Measurements from ENCODE around the gene CNTN4. TPM values are rescaled to one million over a fixed set of nuclear protein-coding genes. Genes with fewer than 3 reads are reported as not detected.

The CNTN4 gene
- polyA plus RNA-seq, 4 donors = 0.27 to 6.5 (median 2.6) TPM; not detected in 1

GRCh38 chr3:2458816-2459215, 360.1 kb downstream of the CNTN4 start:
- no peak overlapping the region for H3K4me3 ChIP-seq (ENCODE audit: low read depth in 1 of 3, low read length in 3 of 3)
- H3K27ac ChIP-seq (ENCODE audit: low read depth in 1 of 3, low read length in 2 of 3) = no peak overlapping the region
- 79 to 88% (median 84%) methylated on average over 2 of the region's 2 CpGs for WGBS, 3 donors
- H3K4me1 ChIP-seq (ENCODE audit: control insufficient read depth in 3 of 3, insufficient read depth in 2 of 3, low read depth in 1 of 3, low read length in 2 of 3) = no peaks in the 10 kb centered on the region
- no peaks in the 10 kb centered on the region for H3K36me3 ChIP-seq (ENCODE audit: control insufficient read depth in 3 of 3, insufficient read depth in 2 of 3, low read depth in 1 of 3, low read length in 3 of 3)
- DNase-seq (no peak), FAIRE-seq (no peak)
- H3K27me3 ChIP-seq (ENCODE audit: control insufficient read depth in 3 of 3, insufficient read depth in 3 of 3, low read length in 3 of 3) = no peaks in the 10 kb centered on the region
- no peaks in the 10 kb centered on the region for H3K9me3 ChIP-seq (ENCODE audit: control insufficient read depth in 2 of 2, insufficient read depth in 1 of 2, low read depth in 1 of 2, low read length in 1 of 2)

GRCh38 chr3:2465842-2466241, 367.2 kb downstream of the CNTN4 start:
- H3K27ac ChIP-seq (ENCODE audit: low read depth in 1 of 3, low read length in 2 of 3) = no peak overlapping the region
- no peak for DNase-seq
- no peaks in the 10 kb centered on the region for H3K36me3 ChIP-seq (ENCODE audit: control insufficient read depth in 3 of 3, insufficient read depth in 2 of 3, low read depth in 1 of 3, low read length in 3 of 3)
- 45 to 71% (median 65%) methylated on average over 1 of the region's 1 CpG for WGBS, 3 donors
- no peaks in the 10 kb centered on the region for H3K4me1 ChIP-seq (ENCODE audit: control insufficient read depth in 3 of 3, insufficient read depth in 2 of 3, low read depth in 1 of 3, low read length in 2 of 3)
- H3K4me3 ChIP-seq (ENCODE audit: low read depth in 1 of 3, low read length in 3 of 3) = no peak overlapping the region
- H3K27me3 ChIP-seq (ENCODE audit: control insufficient read depth in 3 of 3, insufficient read depth in 3 of 3, low read length in 3 of 3) = no peaks in the 10 kb centered on the region
- H3K9me3 ChIP-seq (ENCODE audit: control insufficient read depth in 2 of 2, insufficient read depth in 1 of 2, low read depth in 1 of 2, low read length in 1 of 2) = no peaks in the 10 kb centered on the region
- no peak for FAIRE-seq

GRCh38 chr3:2468816-2469215, 370.1 kb downstream of the CNTN4 start:
- 52 to 73% (median 60%) methylated on average over 4 of the region's 4 CpGs for WGBS, 3 donors
- Histone ChIP-seq H3K36me3 (ENCODE audit: control insufficient read depth in 3 of 3, insufficient read depth in 2 of 3, low read depth in 1 of 3, low read length in 3 of 3) (no peaks in the 10 kb centered on the region), H3K27ac (ENCODE audit: low read depth in 1 of 3, low read length in 2 of 3) (no peak overlapping the region), H3K4me1 (ENCODE audit: control insufficient read depth in 3 of 3, insufficient read depth in 2 of 3, low read depth in 1 of 3, low read length in 2 of 3) (no peaks in the 10 kb centered on the region), H3K9me3 (ENCODE audit: control insufficient read depth in 2 of 2, insufficient read depth in 1 of 2, low read depth in 1 of 2, low read length in 1 of 2) (no peaks in the 10 kb centered on the region), H3K4me3 (ENCODE audit: low read depth in 1 of 3, low read length in 3 of 3) (no peak overlapping the region), H3K27me3 (ENCODE audit: control insufficient read depth in 3 of 3, insufficient read depth in 3 of 3, low read length in 3 of 3) (no peaks in the 10 kb centered on the region)
- no peak for DNase-seq
- FAIRE-seq = no peak

GRCh38 chr3:2476996-2477395, 378.3 kb downstream of the CNTN4 start:
- H3K4me3 ChIP-seq (ENCODE audit: low read depth in 1 of 3, low read length in 3 of 3) = no peak overlapping the region
- H3K9me3 ChIP-seq (ENCODE audit: control insufficient read depth in 2 of 2, insufficient read depth in 1 of 2, low read depth in 1 of 2, low read length in 1 of 2) = no peaks in the 10 kb centered on the region
- DNase-seq (no peak), FAIRE-seq (no peak)
- H3K27me3 ChIP-seq (ENCODE audit: control insufficient read depth in 3 of 3, insufficient read depth in 3 of 3, low read length in 3 of 3) = no peaks in the 10 kb centered on the region
- no peak overlapping the region for H3K27ac ChIP-seq (ENCODE audit: low read depth in 1 of 3, low read length in 2 of 3)
- H3K4me1 ChIP-seq (ENCODE audit: control insufficient read depth in 3 of 3, insufficient read depth in 2 of 3, low read depth in 1 of 3, low read length in 2 of 3) = no peaks in the 10 kb centered on the region
- H3K36me3 ChIP-seq (ENCODE audit: control insufficient read depth in 3 of 3, insufficient read depth in 2 of 3, low read depth in 1 of 3, low read length in 3 of 3) = no peaks in the 10 kb centered on the region

GRCh38 chr3:2477620-2478019, 379.0 kb downstream of the CNTN4 start:
- Histone ChIP-seq H3K27ac (ENCODE audit: low read depth in 1 of 3, low read length in 2 of 3) (no peak overlapping the region), H3K4me1 (ENCODE audit: control insufficient read depth in 3 of 3, insufficient read depth in 2 of 3, low read depth in 1 of 3, low read length in 2 of 3) (no peaks in the 10 kb centered on the region), H3K9me3 (ENCODE audit: control insufficient read depth in 2 of 2, insufficient read depth in 1 of 2, low read depth in 1 of 2, low read length in 1 of 2) (no peaks in the 10 kb centered on the region), H3K27me3 (ENCODE audit: control insufficient read depth in 3 of 3, insufficient read depth in 3 of 3, low read length in 3 of 3) (no peaks in the 10 kb centered on the region), H3K36me3 (ENCODE audit: control insufficient read depth in 3 of 3, insufficient read depth in 2 of 3, low read depth in 1 of 3, low read length in 3 of 3) (no peaks in the 10 kb centered on the region), H3K4me3 (ENCODE audit: low read depth in 1 of 3, low read length in 3 of 3) (no peak overlapping the region)
- FAIRE-seq (no peak), DNase-seq (no peak)
- 89 to 91% (median 89%) methylated on average over 5 of the region's 5 CpGs for WGBS, 3 donors

GRCh38 chr3:2484162-2485026, 385.7 kb downstream of the CNTN4 start:
- WGBS, 3 donors = 90 to 95% (median 93%) methylated on average over 19 to 21 of the region's 21 CpGs
- FAIRE-seq = no peak

GRCh38 chr3:2485027-2485375, 386.3 kb downstream of the CNTN4 start:
- H3K4me3 ChIP-seq (ENCODE audit: low read depth in 1 of 3, low read length in 3 of 3) = no peak overlapping the region
- H3K27me3 ChIP-seq (ENCODE audit: control insufficient read depth in 3 of 3, insufficient read depth in 3 of 3, low read length in 3 of 3) = no peaks in the 10 kb centered on the region
- H3K4me1 ChIP-seq (ENCODE audit: control insufficient read depth in 3 of 3, insufficient read depth in 2 of 3, low read depth in 1 of 3, low read length in 2 of 3) = no peaks in the 10 kb centered on the region
- H3K36me3 ChIP-seq (ENCODE audit: control insufficient read depth in 3 of 3, insufficient read depth in 2 of 3, low read depth in 1 of 3, low read length in 3 of 3) = no peaks in the 10 kb centered on the region
- H3K9me3 ChIP-seq (ENCODE audit: control insufficient read depth in 2 of 2, insufficient read depth in 1 of 2, low read depth in 1 of 2, low read length in 1 of 2) = peaks cover 3% of the 10 kb centered on the region in 2 donors
- FAIRE-seq (no peak), DNase-seq (no peak)
- H3K27ac ChIP-seq (ENCODE audit: low read depth in 1 of 3, low read length in 2 of 3) = no peak overlapping the region
- 95 to 97% (median 96%) methylated on average over 12 to 21 of the region's 21 CpGs for WGBS, 3 donors

More at GRCh38 chr3:2484162-2485026, 385.7 kb downstream of the CNTN4 start:
- no peaks in the 10 kb centered on the region for H3K27me3 ChIP-seq (ENCODE audit: control insufficient read depth in 3 of 3, insufficient read depth in 3 of 3, low read length in 3 of 3)
- H3K4me3 ChIP-seq (ENCODE audit: low read depth in 1 of 3, low read length in 3 of 3) = no peak overlapping the region
- DNase-seq = no peak
- peaks cover 3% of the 10 kb centered on the region in 2 donors for H3K9me3 ChIP-seq (ENCODE audit: control insufficient read depth in 2 of 2, insufficient read depth in 1 of 2, low read depth in 1 of 2, low read length in 1 of 2)
- no peaks in the 10 kb centered on the region for H3K36me3 ChIP-seq (ENCODE audit: control insufficient read depth in 3 of 3, insufficient read depth in 2 of 3, low read depth in 1 of 3, low read length in 3 of 3)
- H3K4me1 ChIP-seq (ENCODE audit: control insufficient read depth in 3 of 3, insufficient read depth in 2 of 3, low read depth in 1 of 3, low read length in 2 of 3) = no peaks in the 10 kb centered on the region
- H3K27ac ChIP-seq (ENCODE audit: low read depth in 1 of 3, low read length in 2 of 3) = no peak overlapping the region

- 74 to 81% (median 76%) methylated on average over 2 of the region's 2 CpGs for WGBS, 3 donors
- FAIRE-seq = no peak
- H3K27ac ChIP-seq (ENCODE audit: low read depth in 1 of 3, low read length in 2 of 3) = no peak overlapping the region
Measured at GRCh38 chr3:2495746-2496145, 397.1 kb downstream of the CNTN4 start.

GRCh38 chr3:2504912-2505311, 406.2 kb downstream of the CNTN4 start:
- no peak for DNase-seq
- WGBS, 3 donors = 56 to 64% (median 59%) methylated on average over 2 of the region's 2 CpGs
- H3K4me3 ChIP-seq (ENCODE audit: low read depth in 1 of 3, low read length in 3 of 3) = no peak overlapping the region
- H3K27me3 ChIP-seq (ENCODE audit: control insufficient read depth in 3 of 3, insufficient read depth in 3 of 3, low read length in 3 of 3) = no peaks in the 10 kb centered on the region
- H3K9me3 ChIP-seq (ENCODE audit: control insufficient read depth in 2 of 2, insufficient read depth in 1 of 2, low read depth in 1 of 2, low read length in 1 of 2) = peaks cover 0 to 1% of the 10 kb centered on the region in 2 donors
- FAIRE-seq = no peak
- H3K27ac ChIP-seq (ENCODE audit: low read depth in 1 of 3, low read length in 2 of 3) = no peak overlapping the region
- no peaks in the 10 kb centered on the region for H3K36me3 ChIP-seq (ENCODE audit: control insufficient read depth in 3 of 3, insufficient read depth in 2 of 3, low read depth in 1 of 3, low read length in 3 of 3)
- no peaks in the 10 kb centered on the region for H3K4me1 ChIP-seq (ENCODE audit: control insufficient read depth in 3 of 3, insufficient read depth in 2 of 3, low read depth in 1 of 3, low read length in 2 of 3)

More at GRCh38 chr3:2495746-2496145, 397.1 kb downstream of the CNTN4 start:
- Histone ChIP-seq H3K27me3 (ENCODE audit: control insufficient read depth in 3 of 3, insufficient read depth in 3 of 3, low read length in 3 of 3) (no peaks in the 10 kb centered on the region), H3K36me3 (ENCODE audit: control insufficient read depth in 3 of 3, insufficient read depth in 2 of 3, low read depth in 1 of 3, low read length in 3 of 3) (no peaks in the 10 kb centered on the region), H3K9me3 (ENCODE audit: control insufficient read depth in 2 of 2, insufficient read depth in 1 of 2, low read depth in 1 of 2, low read length in 1 of 2) (no peaks in the 10 kb centered on the region), H3K4me1 (ENCODE audit: control insufficient read depth in 3 of 3, insufficient read depth in 2 of 3, low read depth in 1 of 3, low read length in 2 of 3) (no peaks in the 10 kb centered on the region), H3K4me3 (ENCODE audit: low read depth in 1 of 3, low read length in 3 of 3) (no peak overlapping the region)
- DNase-seq = no peak
